Liver (tissue), 9 donors: Measurements from ENCODE around the gene MISP. TPM values are rescaled to one million over a fixed set of nuclear protein-coding genes. Genes with fewer than 3 reads are reported as not detected.

Experiments used
- DNase-seq: peaks from one replicate; pipeline ENCODE4 v3.0.0-alpha.2; 2017; ENCODE audit warnings: low spot score
- H3K27ac ChIP-seq, 2 donors: one replicate each; pipeline ENCODE4 v1.7.0; 2013; ENCODE audit warnings: inconsistent platforms in 2 of 2, low read length in 2 of 2, control low read depth in 1 of 2, low read depth in 1 of 2, mild to moderate bottlenecking in 1 of 2
- H3K27me3 ChIP-seq, 4 donors: one replicate each; pipeline versions ENCODE4 v1.6.1 to v1.7.0; 2013; ENCODE audit warnings: low read length in 3 of 4, inconsistent platforms in 1 of 4, mild to moderate bottlenecking in 1 of 4, moderate library complexity in 1 of 4; ENCODE audit not compliant: control insufficient read depth in 4 of 4, insufficient read depth in 4 of 4
- H3K36me3 ChIP-seq, 4 donors: one replicate each; pipeline versions ENCODE4 v1.6.1 to v1.7.0; 2013; ENCODE audit warnings: low read length in 3 of 4, mild to moderate bottlenecking in 3 of 4, low read depth in 1 of 4, moderate library complexity in 1 of 4; ENCODE audit not compliant: control insufficient read depth in 4 of 4, insufficient read depth in 3 of 4
- H3K4me1 ChIP-seq, 4 donors: one replicate each; pipeline versions ENCODE4 v1.6.1 to v1.7.0; 2013; ENCODE audit warnings: low read length in 3 of 4, mild to moderate bottlenecking in 3 of 4, moderate library complexity in 1 of 4; ENCODE audit not compliant: control insufficient read depth in 4 of 4, insufficient read depth in 4 of 4
- H3K4me3 ChIP-seq, 3 donors: one replicate each; pipeline versions ENCODE4 v1.6.1 to v1.7.0; 2013; ENCODE audit warnings: low read length in 3 of 3, control low read depth in 1 of 3, low read depth in 1 of 3, mild to moderate bottlenecking in 1 of 3
- H3K9ac ChIP-seq, 2 donors: one replicate each; pipeline ENCODE4 v1.7.0; 2013; ENCODE audit warnings: low read length in 2 of 2, mild to moderate bottlenecking in 2 of 2, moderate library complexity in 2 of 2, control low read depth in 1 of 2, low read depth in 1 of 2
- H3K9me3 ChIP-seq, 4 donors: one replicate each; pipeline versions ENCODE4 v1.6.1 to v1.7.0; 2013; ENCODE audit warnings: low read length in 3 of 4; ENCODE audit not compliant: control insufficient read depth in 4 of 4
- ATF3 ChIP-seq: IDR thresholded peaks from 2 replicates; pipeline ENCODE4 v1.6.1; 2016; ENCODE audit warnings: antibody characterized with exemption
- CTCF ChIP-seq: fragments of 150-350 bp; IDR thresholded peaks from 2 replicates; pipeline ENCODE4 v1.5.1; 2017; ENCODE audit warnings: improper control_type of control experiment, low read depth, low read length; ENCODE audit not compliant: missing input control
- EGR1 ChIP-seq, 2 donors: IDR thresholded peaks; 2 replicates each; pipeline ENCODE4 v1.6.1; 2016 to 2018; ENCODE audit warnings: antibody characterized with exemption in 2 of 2, low read depth in 2 of 2
- FOXA1 ChIP-seq: IDR thresholded peaks from 2 replicates; pipeline ENCODE4 v1.6.1; 2016; ENCODE audit warnings: antibody characterized with exemption
- GABPA ChIP-seq, 2 donors: IDR thresholded peaks in 1 of 2; conservative IDR thresholded peaks in 1 of 2; 2 replicates each; pipeline ENCODE4 v1.6.1; 2016; ENCODE audit warnings: antibody characterized with exemption in 2 of 2, mild to moderate bottlenecking in 1 of 2, moderate library complexity in 1 of 2
- HNF4A ChIP-seq, 2 donors: conservative IDR thresholded peaks; 2 replicates each; pipeline ENCODE4 v1.6.1; 2016; ENCODE audit warnings: antibody characterized with exemption in 2 of 2, mild to moderate bottlenecking in 2 of 2
- HNF4G ChIP-seq: IDR thresholded peaks from 2 replicates; pipeline ENCODE4 v1.6.1; 2016; ENCODE audit warnings: antibody characterized with exemption
- JUND ChIP-seq, 2 donors: IDR thresholded peaks; 2 replicates each; pipeline ENCODE4 v1.6.1; 2016; ENCODE audit warnings: antibody characterized with exemption in 2 of 2
- MAX ChIP-seq: IDR thresholded peaks from 2 replicates; pipeline ENCODE4 v1.6.1; 2016; ENCODE audit warnings: antibody characterized with exemption
- NR2F2 ChIP-seq: IDR thresholded peaks from 2 replicates; pipeline ENCODE4 v1.6.1; 2016; ENCODE audit warnings: antibody characterized with exemption
- RAD21 ChIP-seq, 2 donors: IDR thresholded peaks; 2 replicates each; pipeline ENCODE4 v1.6.1; 2016; ENCODE audit warnings: antibody characterized with exemption in 2 of 2, mild to moderate bottlenecking in 2 of 2
- RXRA ChIP-seq, 2 donors: IDR thresholded peaks; 2 replicates each; pipeline ENCODE4 v1.6.1; 2017 to 2018; ENCODE audit warnings: antibody characterized with exemption in 2 of 2, mild to moderate bottlenecking in 1 of 2
- ZBTB33 ChIP-seq: IDR thresholded peaks from 2 replicates; pipeline ENCODE4 v1.6.1; 2016; ENCODE audit warnings: antibody characterized with exemption
- WGBS: extraction: QIAGEN DNeasy Blood & Tissue Kit; methylation state at CpG from one replicate; pipeline ENCODE4 v1.1.7; 2013; 5-methylcytosine and 5-hydroxymethylcytosine counted together
- polyA plus RNA-seq, 2 donors: library from polyadenylated mRNA; stranded (reverse) in 1 of 2; unstranded in 1 of 2; fragments of 200-250 nt in 1 of 2; fragments of >200 nt in 1 of 2; fragmentation: Nextera tagmentation in 1 of 2; extraction: Ambion mirVana in 1 of 2; gene quantifications; one replicate each; pipeline versions ENCODE4 v1.2.1 to v1.2.3, GENCODE V29; 2013 to 2015
- total RNA-seq, 2 donors: library from RNA; depleted of rRNA; stranded (reverse); fragments of >200 nt; gene quantifications; one replicate each; pipeline ENCODE4 v1.2.3, GENCODE V29; 2014
- donor health status: healthy.
- donor health status: healthy.
- donor health status: healthy.
- donor health status: healthy.
- donor health status: healthy.

MISP gene
- total and polyA plus RNA-seq, 4 donors: 0.05 to 0.08 TPM; not detected in 2

- no peak overlapping the region for H3K27ac ChIP-seq
- no peaks in the 10 kb centered on the region for H3K27me3 ChIP-seq
- WGBS: 96% methylated on average over 43 of the region's 43 CpGs
- H3K9me3 ChIP-seq: peaks cover 0 to 2% (median 0%) of the 10 kb centered on the region in 4 donors
- H3K4me3 ChIP-seq: no peak overlapping the region
- H3K9ac ChIP-seq: no peak overlapping the region
- DNase-seq: no peak
- no peaks in the 10 kb centered on the region for H3K36me3 ChIP-seq
- TF ChIP-seq ZBTB33 (no peak), ATF3 (no peak), EGR1 (IDR thresholded peaks at IDR 0.05; ENCODE audit: low read depth in 2 of 2) (no peak), MAX (no peak)
- no peaks in the 10 kb centered on the region for H3K4me1 ChIP-seq
Measured at GRCh38 chr19:746208-746819, 4.6 kb upstream of the MISP start.

- peaks cover 0 to 2% (median 0%) of the 10 kb centered on the region in 4 donors for H3K9me3 ChIP-seq
- no peaks in the 10 kb centered on the region for H3K27me3 ChIP-seq
- no peaks in the 10 kb centered on the region for H3K4me1 ChIP-seq
- H3K27ac ChIP-seq: no peak overlapping the region
- H3K4me3 ChIP-seq: no peak overlapping the region
- no peak for TF ChIP-seq EGR1 (IDR thresholded peaks at IDR 0.05; ENCODE audit: low read depth in 2 of 2)
- TF ChIP-seq ZBTB33: no peak
- TF ChIP-seq CTCF: no peak
- TF ChIP-seq FOXA1: no peak
- TF ChIP-seq NR2F2: no peak
- TF ChIP-seq JUND (IDR thresholded peaks at IDR 0.05): no peak
- no peak for TF ChIP-seq HNF4G
- no peak for TF ChIP-seq RXRA (IDR thresholded peaks at IDR 0.05)
- TF ChIP-seq MAX: no peak
- no peak for TF ChIP-seq RAD21 (IDR thresholded peaks at IDR 0.05)
- no peak for TF ChIP-seq HNF4A (conservative IDR thresholded peaks at IDR 0.05)
- TF ChIP-seq GABPA (IDR thresholded peaks at IDR 0.05 in 1 of 2, conservative IDR thresholded peaks at IDR 0.05 in 1 of 2): no peak
- no peak for TF ChIP-seq ATF3
- WGBS: 97% methylated on average over 22 of the region's 22 CpGs
- no peak overlapping the region for H3K9ac ChIP-seq
- no peak for DNase-seq
- no peaks in the 10 kb centered on the region for H3K36me3 ChIP-seq
Measured at GRCh38 chr19:746956-747355, 4.0 kb upstream of the MISP start.
